Activated CD8-positive, alpha-beta T cell treated with anti-CD3 and anti-CD28 coated beads for 36 hours (primary cell): Measurements from ENCODE around the gene ADAD2. TPM values are rescaled to one million over a fixed set of nuclear protein-coding genes. Genes with fewer than 3 reads are reported as not detected.
"Not testable (repeated sequence)": the region's sequence is repeated elsewhere in the genome, so short reads cannot be mapped to it uniquely, and the experiment has no call there.

ENCODE experiments used
- ATAC-seq: fragments of 200-7000 bp; cut with Tn5 transposase; one replicate; pipeline ENCODE4 v1.10.0; 2021; ENCODE audit warnings: mild to moderate bottlenecking, moderate library complexity
- CTCF ChIA-PET: fragments of 350-600 bp; sonication (Branson Sonifier 250); formaldehyde crosslinking; loops from one replicate; lab custom pipeline; 2021; ENCODE audit warnings: antibody characterized with exemption; lab: Charles Lee
- POLR2A ChIA-PET: fragments of 350-600 bp; sonication (Branson Sonifier 250); formaldehyde crosslinking; loops from one replicate; lab custom pipeline; 2021; ENCODE audit warnings: antibody characterized with exemption; lab: Charles Lee
- DNase-seq: peaks from one replicate; pipeline ENCODE4 v3.0.0-alpha.2; 2020
- H3K27ac Mint-ChIP-seq: one replicate; pipeline ENCODE4 v1.8.0; 2021; ENCODE audit warnings: mild to moderate bottlenecking, mixed read lengths
- H3K27me3 Mint-ChIP-seq: one replicate; pipeline ENCODE4 v1.8.0; 2021; ENCODE audit warnings: mixed read lengths
- H3K36me3 Mint-ChIP-seq: one replicate; pipeline ENCODE4 v1.8.0; 2021; ENCODE audit warnings: low read depth, mixed read lengths
- H3K4me1 Mint-ChIP-seq: one replicate; pipeline ENCODE4 v1.8.0; 2021; ENCODE audit warnings: low read depth, mixed read lengths
- H3K4me3 Mint-ChIP-seq: one replicate; pipeline ENCODE4 v1.8.0; 2021; ENCODE audit warnings: mild to moderate bottlenecking, moderate library complexity, mixed read lengths
- H3K9me3 Mint-ChIP-seq: one replicate; pipeline ENCODE4 v1.8.0; 2021; ENCODE audit warnings: mixed read lengths
- intact Hi-C: fragments of 100-400 bp; cut with micrococcal nuclease; formaldehyde crosslinking; loops from one replicate; pipeline ENCODE4 v1.10.0; 2022
- total RNA-seq, 2 experiments: library from RNA; stranded (reverse); gene quantifications; one replicate each; pipeline ENCODE4 v1.2.3, GENCODE V29; 2021
- TF ChIP-seq, protein P1 (sequence below): fragments of 200-600 bp; IDR thresholded peaks from one replicate; pipeline ENCODE4 v1.8.0; 2022; ENCODE audit warnings: antibody characterized with exemption, mild to moderate bottlenecking

The ADAD2 gene
- total RNA-seq, 2 experiments from 2014 or later = 0.16 to 0.63 TPM

DNA sequence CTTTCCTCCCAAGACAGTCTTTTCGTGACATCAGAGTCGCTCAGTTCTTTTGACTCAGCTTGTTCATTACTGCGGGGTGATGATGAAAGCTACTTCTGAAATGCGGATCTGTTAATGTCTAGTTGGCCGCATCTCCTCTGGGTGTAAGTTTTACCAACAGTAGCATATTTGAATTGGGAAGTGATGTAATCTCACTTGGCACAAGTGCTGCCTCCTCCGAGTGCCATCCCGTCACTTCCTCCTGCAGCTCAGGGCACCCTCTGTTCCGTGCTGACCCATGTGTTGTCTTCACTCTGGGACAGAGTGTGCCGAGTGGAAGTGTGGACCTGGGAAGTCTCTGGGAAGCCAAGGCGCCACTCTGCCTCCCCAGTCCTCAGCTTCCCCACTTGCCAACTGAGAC, 8.9 kb downstream of the ADAD2 start:
- TF ChIP-seq, protein P1, sequence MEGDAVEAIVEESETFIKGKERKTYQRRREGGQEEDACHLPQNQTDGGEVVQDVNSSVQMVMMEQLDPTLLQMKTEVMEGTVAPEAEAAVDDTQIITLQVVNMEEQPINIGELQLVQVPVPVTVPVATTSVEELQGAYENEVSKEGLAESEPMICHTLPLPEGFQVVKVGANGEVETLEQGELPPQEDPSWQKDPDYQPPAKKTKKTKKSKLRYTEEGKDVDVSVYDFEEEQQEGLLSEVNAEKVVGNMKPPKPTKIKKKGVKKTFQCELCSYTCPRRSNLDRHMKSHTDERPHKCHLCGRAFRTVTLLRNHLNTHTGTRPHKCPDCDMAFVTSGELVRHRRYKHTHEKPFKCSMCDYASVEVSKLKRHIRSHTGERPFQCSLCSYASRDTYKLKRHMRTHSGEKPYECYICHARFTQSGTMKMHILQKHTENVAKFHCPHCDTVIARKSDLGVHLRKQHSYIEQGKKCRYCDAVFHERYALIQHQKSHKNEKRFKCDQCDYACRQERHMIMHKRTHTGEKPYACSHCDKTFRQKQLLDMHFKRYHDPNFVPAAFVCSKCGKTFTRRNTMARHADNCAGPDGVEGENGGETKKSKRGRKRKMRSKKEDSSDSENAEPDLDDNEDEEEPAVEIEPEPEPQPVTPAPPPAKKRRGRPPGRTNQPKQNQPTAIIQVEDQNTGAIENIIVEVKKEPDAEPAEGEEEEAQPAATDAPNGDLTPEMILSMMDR = no peak
- no peak for DNase-seq
- Mint-ChIP-seq H3K36me3 (no peaks in the 10 kb centered on the region), H3K27ac (no peak overlapping the region), H3K4me1 (no peaks in the 10 kb centered on the region), H3K4me3 (no peak overlapping the region), H3K9me3 (no peaks in the 10 kb centered on the region), H3K27me3 (no peaks in the 10 kb centered on the region)
- ATAC-seq = no peak
- CTCF ChIA-PET = no interaction called here
- intact Hi-C loops = no loop called here
- POLR2A ChIA-PET = no interaction called here

DNA sequence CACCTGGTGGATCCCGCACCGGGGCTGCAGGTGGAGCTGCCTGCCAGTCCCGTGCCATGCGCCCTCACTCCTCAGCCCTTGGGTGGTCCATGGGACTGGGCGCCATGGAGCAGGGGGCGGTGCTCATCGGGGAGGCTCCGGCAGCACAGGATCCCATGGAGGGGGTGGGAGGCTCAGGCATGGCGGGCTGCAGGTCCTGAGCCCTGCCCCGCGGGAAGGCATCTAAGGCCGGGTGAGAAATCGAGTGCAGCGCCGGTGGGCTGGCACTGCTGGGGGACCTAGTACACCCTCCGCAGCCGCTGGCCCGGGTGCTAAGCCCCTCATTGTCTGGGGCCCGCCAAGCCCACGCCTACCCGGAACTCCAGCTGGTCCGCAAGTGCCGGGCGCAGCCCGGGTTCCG, 13.6 kb downstream of the ADAD2 start:
- H3K4me3 Mint-ChIP-seq, DNase-seq, H3K36me3 Mint-ChIP-seq, H3K27me3 Mint-ChIP-seq, POLR2A ChIA-PET, intact Hi-C loops, H3K9me3 Mint-ChIP-seq, ATAC-seq, H3K4me1 Mint-ChIP-seq, H3K27ac Mint-ChIP-seq: not testable (repeated sequence)
- CTCF ChIA-PET = interaction anchor here (1.4 to 1.6 kb wide), 3 partner anchors 29 to 278 kb away, joined by 3 to 4 read pairs (median 4); no protein-coding TSS in a partner anchor

DNA sequence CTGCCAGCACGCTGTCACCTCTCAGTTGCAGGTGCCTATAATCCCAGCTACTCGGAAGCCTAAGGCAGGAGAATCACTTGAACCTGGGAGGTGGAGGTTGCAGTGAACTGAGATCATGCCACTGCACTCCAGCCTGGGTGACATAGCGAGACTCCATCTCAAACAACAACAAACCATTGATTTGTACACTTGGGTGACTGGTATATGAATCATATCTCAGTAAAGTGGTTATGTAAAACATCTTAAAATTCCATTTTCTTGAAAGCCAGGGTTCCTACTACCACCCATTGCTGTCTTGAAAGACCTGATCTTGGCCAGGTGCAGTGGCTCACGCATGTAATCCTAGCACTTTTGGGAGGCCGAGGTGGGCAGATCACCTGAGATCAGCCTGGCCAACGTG, 14.2 kb downstream of the ADAD2 start:
- intact Hi-C loops = not testable (repeated sequence)

DNA sequence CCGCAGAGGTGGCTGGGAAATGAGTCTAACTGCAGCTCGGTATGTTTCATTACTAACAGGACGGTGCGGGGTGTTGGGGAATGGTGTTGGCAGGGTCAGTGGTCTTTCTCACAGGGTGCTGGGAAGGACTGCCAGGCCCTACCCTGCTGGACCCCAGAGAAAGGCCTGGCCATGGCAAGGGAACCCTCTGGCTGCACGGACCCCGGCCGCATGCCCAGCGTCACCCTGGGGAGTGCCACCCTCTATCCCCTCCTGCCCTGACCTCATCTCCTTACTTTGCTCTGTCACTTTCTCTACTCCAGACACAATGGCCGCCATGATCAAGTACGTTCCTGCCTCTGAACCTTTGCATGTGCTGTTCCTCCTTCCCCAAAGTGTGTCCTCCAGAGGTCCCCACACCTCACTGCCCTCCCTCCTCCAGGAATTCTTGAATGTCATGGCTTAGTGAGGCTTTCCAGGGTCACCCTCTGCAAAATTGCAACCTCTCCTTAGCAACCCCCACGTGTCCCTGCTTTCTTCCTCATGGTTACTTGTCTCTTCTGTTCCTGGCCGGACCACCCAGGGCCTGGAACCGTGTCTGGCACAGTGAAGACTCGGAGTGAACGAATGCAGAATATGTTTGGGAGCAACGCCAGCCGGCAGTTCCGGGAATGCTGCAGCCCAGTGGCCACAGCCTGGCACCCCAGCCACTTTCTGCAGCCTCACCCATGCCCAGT, 15.2 kb downstream of the ADAD2 start:
- peaks cover 2% of the 10 kb centered on the region for H3K4me1 Mint-ChIP-seq
- CTCF ChIA-PET = no interaction called here
- H3K27ac Mint-ChIP-seq = no peak overlapping the region
- ATAC-seq = no peak
- no peaks in the 10 kb centered on the region for H3K9me3 Mint-ChIP-seq
- TF ChIP-seq, protein P1 = no peak
- intact Hi-C loops = no loop called here
- no peaks in the 10 kb centered on the region for H3K27me3 Mint-ChIP-seq
- no peaks in the 10 kb centered on the region for H3K36me3 Mint-ChIP-seq
- no peak for DNase-seq
- POLR2A ChIA-PET = no interaction called here
- no peak overlapping the region for H3K4me3 Mint-ChIP-seq

More for the DNA sequence above, 14.2 kb downstream of the ADAD2 start:
- H3K36me3 Mint-ChIP-seq, ATAC-seq, H3K9me3 Mint-ChIP-seq, H3K27ac Mint-ChIP-seq, H3K4me1 Mint-ChIP-seq, POLR2A ChIA-PET, H3K4me3 Mint-ChIP-seq, DNase-seq, H3K27me3 Mint-ChIP-seq: not testable (repeated sequence)
- CTCF ChIA-PET = interaction anchor here (1.4 kb wide), 1 partner anchor 30 kb away, joined by 4 read pairs; no protein-coding TSS in a partner anchor

DNA sequence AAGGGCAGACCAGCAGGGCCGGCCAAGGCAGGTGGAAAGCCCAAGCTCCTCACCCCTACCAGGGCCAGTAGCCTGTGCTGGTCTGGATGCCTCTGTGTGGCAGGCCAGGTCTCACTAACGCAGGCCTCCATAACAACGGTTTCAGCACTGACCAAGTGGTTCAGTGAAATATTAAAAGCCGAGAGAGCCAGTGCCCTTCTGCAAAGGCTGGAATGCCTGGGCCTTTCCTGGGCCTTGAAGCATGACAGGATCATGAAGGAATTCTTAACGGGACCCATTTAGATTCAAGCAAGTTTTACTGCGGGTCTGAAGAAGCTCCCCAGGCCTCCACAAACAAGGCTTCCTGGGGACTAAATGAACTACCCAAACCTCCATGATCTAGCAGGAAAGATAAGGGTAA, 16.3 kb downstream of the ADAD2 start:
- intact Hi-C loops = no loop called here
- TF ChIP-seq, protein P1 = no peak
- CTCF ChIA-PET = interaction anchor here (1.3 to 1.4 kb wide), 2 partner anchors 15 to 119 kb away, joined by 3 read pairs; no protein-coding TSS in a partner anchor
- Mint-ChIP-seq H3K27ac (no peak overlapping the region), H3K4me3 (no peak overlapping the region), H3K36me3 (no peaks in the 10 kb centered on the region), H3K4me1 (peaks cover 2% of the 10 kb centered on the region), H3K9me3 (no peaks in the 10 kb centered on the region), H3K27me3 (no peaks in the 10 kb centered on the region)
- ATAC-seq (no peak), DNase-seq (no peak)
- POLR2A ChIA-PET = no interaction called here

DNA sequence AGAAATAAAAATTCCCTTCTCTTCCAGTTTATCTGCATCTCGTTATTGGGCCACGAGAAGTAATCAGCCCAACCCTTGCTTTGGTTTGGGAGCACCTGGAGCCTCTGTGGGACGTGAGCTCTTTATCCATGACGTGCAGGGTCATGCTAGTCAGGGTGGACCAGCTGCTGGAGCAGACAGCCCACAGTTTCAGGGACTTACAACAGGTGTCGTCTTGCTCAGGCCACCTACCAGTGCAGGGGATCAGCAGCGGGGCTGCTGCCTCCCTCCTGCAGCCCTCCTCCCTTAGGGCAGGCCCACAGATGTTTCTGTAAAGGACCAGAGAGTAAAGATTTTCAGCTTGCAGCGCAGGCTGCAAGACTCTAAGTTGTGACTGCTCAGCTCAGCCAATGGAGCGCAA, 16.9 kb downstream of the ADAD2 start:
- H3K36me3 Mint-ChIP-seq = no peaks in the 10 kb centered on the region
- H3K27ac Mint-ChIP-seq = no peak overlapping the region
- no peaks in the 10 kb centered on the region for H3K27me3 Mint-ChIP-seq
- H3K4me3 Mint-ChIP-seq = no peak overlapping the region
- ChIA-PET POLR2A (no interaction called here), CTCF (interaction anchor here (1.3 to 1.4 kb wide), 2 partner anchors 14 to 120 kb away, joined by 3 read pairs; no protein-coding TSS in a partner anchor)
- DNase-seq (no peak), ATAC-seq (no peak)
- TF ChIP-seq, protein P1 = no peak
- H3K4me1 Mint-ChIP-seq = peaks cover 2% of the 10 kb centered on the region
- H3K9me3 Mint-ChIP-seq = no peaks in the 10 kb centered on the region
- intact Hi-C loops = no loop called here
